Dendritic cell treated with granulocyte-macrophage colony-stimulating factor and Interleukin-4, amounts not matched to agents 40 ng/mL and 50 ng/mL, for 4 days (primary cell): ENCODE measurements around the gene PCDHB6.
"Not testable (repeated sequence)": the region's sequence is repeated elsewhere in the genome, so short reads cannot be mapped to it uniquely, and the experiment has no call there.

Source experiments
- H3K27ac Mint-ChIP-seq: one replicate; pipeline ENCODE4 v1.8.0; 2022; ENCODE audit warnings: mild to moderate bottlenecking, mixed read lengths
- H3K27me3 Mint-ChIP-seq: one replicate; pipeline ENCODE4 v1.8.0; 2022; ENCODE audit warnings: mild to moderate bottlenecking, mixed read lengths
- H3K36me3 Mint-ChIP-seq: one replicate; pipeline ENCODE4 v1.8.0; 2022; ENCODE audit warnings: low read depth, mixed read lengths
- H3K4me1 Mint-ChIP-seq: one replicate; pipeline ENCODE4 v1.8.0; 2022; ENCODE audit warnings: low read depth, mixed read lengths
- H3K4me3 Mint-ChIP-seq: one replicate; pipeline ENCODE4 v1.8.0; 2022; ENCODE audit warnings: mild to moderate bottlenecking, moderate library complexity, mixed read lengths
- H3K9me3 Mint-ChIP-seq: one replicate; pipeline ENCODE4 v1.8.0; 2022; ENCODE audit warnings: mixed read lengths
- intact Hi-C: fragments of 100-400 bp; cut with micrococcal nuclease; formaldehyde crosslinking; loops from one replicate; pipeline ENCODE4 v1.15.0; 2022

Gene PCDHB6

GRCh38 chr5:141180313-141180712 lies 30.5 kb downstream of the PCDHB6 start:
- no peak overlapping the region for H3K27ac Mint-ChIP-seq
- peaks cover 40% of the 10 kb centered on the region for H3K9me3 Mint-ChIP-seq
- intact Hi-C loops, result no loop called here
- H3K4me1 Mint-ChIP-seq, result no peaks in the 10 kb centered on the region
- H3K4me3 Mint-ChIP-seq, result no peak overlapping the region
- no peaks in the 10 kb centered on the region for H3K36me3 Mint-ChIP-seq
- H3K27me3 Mint-ChIP-seq, result peaks cover 24% of the 10 kb centered on the region

- Mint-ChIP-seq H3K4me3 (no peak within 1 kb of the TSS), H3K4me1 (no peaks in the 10 kb centered on the region), H3K9me3 (peaks cover 50% of the 10 kb centered on the region), H3K27ac (no peak within 1 kb of the TSS), H3K36me3 (no peaks in the 10 kb centered on the region), H3K27me3 (peaks cover 29% of the 10 kb centered on the region)
- intact Hi-C loops, result no loop called here
Observed at GRCh38 chr5:141182248-141182647, 32.4 kb downstream of the PCDHB6 start, which contains the start of gene PCDHB16. PCDHB16 (plus strand) TSS chr5:141182387; CDS start chr5:141182560, 173 bp downstream.

- intact Hi-C loops, H3K4me3 Mint-ChIP-seq, H3K4me1 Mint-ChIP-seq, H3K36me3 Mint-ChIP-seq, H3K27ac Mint-ChIP-seq: not testable (repeated sequence)
- H3K27me3 Mint-ChIP-seq, result peaks cover 42% of the 10 kb centered on the region
- peaks cover 67% of the 10 kb centered on the region for H3K9me3 Mint-ChIP-seq
Observed at GRCh38 chr5:141184117-141184855, 34.4 kb downstream of the PCDHB6 start.

GRCh38 chr5:141186897-141187512 lies 37.1 kb downstream of the PCDHB6 start, which contains the start of gene PCDHB9:
PCDHB9 (plus strand) TSS chr5:141187161; CDS start chr5:141187319, 158 bp downstream.
- Mint-ChIP-seq H3K36me3 (no peaks in the 10 kb centered on the region), H3K27ac (no peak within 1 kb of the TSS), H3K4me3 (no peak within 1 kb of the TSS), H3K9me3 (peaks cover 66% of the 10 kb centered on the region), H3K4me1 (no peaks in the 10 kb centered on the region), H3K27me3 (peaks cover 49% of the 10 kb centered on the region)
- intact Hi-C loops, result no loop called here

- H3K27ac Mint-ChIP-seq, H3K36me3 Mint-ChIP-seq, H3K4me3 Mint-ChIP-seq, H3K4me1 Mint-ChIP-seq, intact Hi-C loops: not testable (repeated sequence)
- Mint-ChIP-seq H3K9me3 (peaks cover 63% of the 10 kb centered on the region), H3K27me3 (peaks cover 41% of the 10 kb centered on the region)
Observed at GRCh38 chr5:141188682-141189081, 38.8 kb downstream of the PCDHB6 start.

- H3K4me3 Mint-ChIP-seq, intact Hi-C loops, H3K27ac Mint-ChIP-seq, H3K4me1 Mint-ChIP-seq, H3K36me3 Mint-ChIP-seq: not testable (repeated sequence)
- H3K9me3 Mint-ChIP-seq, result peaks cover 62% of the 10 kb centered on the region
- H3K27me3 Mint-ChIP-seq, result peaks cover 41% of the 10 kb centered on the region
Observed at GRCh38 chr5:141189131-141189530, 39.3 kb downstream of the PCDHB6 start.

GRCh38 chr5:141192110-141192725 lies 42.4 kb downstream of the PCDHB6 start, which contains the start of gene PCDHB10:
PCDHB10 (plus strand) TSS chr5:141192353; CDS start chr5:141192553, 200 bp downstream.
- intact Hi-C loops, result no loop called here
- Mint-ChIP-seq H3K27ac (no peak within 1 kb of the TSS), H3K36me3 (no peaks in the 10 kb centered on the region), H3K27me3 (peaks cover 32% of the 10 kb centered on the region), H3K4me3 (no peak within 1 kb of the TSS), H3K9me3 (peaks cover 52% of the 10 kb centered on the region), H3K4me1 (no peaks in the 10 kb centered on the region)

GRCh38 chr5:141194332-141194731 lies 44.5 kb downstream of the PCDHB6 start:
- peaks cover 19% of the 10 kb centered on the region for H3K27me3 Mint-ChIP-seq
- H3K4me3 Mint-ChIP-seq, H3K36me3 Mint-ChIP-seq, H3K27ac Mint-ChIP-seq, intact Hi-C loops, H3K4me1 Mint-ChIP-seq: not testable (repeated sequence)
- peaks cover 52% of the 10 kb centered on the region for H3K9me3 Mint-ChIP-seq

- Mint-ChIP-seq H3K36me3 (no peaks in the 10 kb centered on the region), H3K4me3 (no peak overlapping the region), H3K27me3 (peaks cover 17% of the 10 kb centered on the region), H3K9me3 (peaks cover 64% of the 10 kb centered on the region), H3K4me1 (no peaks in the 10 kb centered on the region), H3K27ac (no peak overlapping the region)
- intact Hi-C loops, result no loop called here
Observed at GRCh38 chr5:141196363-141196762, 46.5 kb downstream of the PCDHB6 start.

GRCh38 chr5:141199359-141200235 lies 49.7 kb downstream of the PCDHB6 start, which contains the start of gene PCDHB11:
PCDHB11 (plus strand) TSS chr5:141199627; CDS start chr5:141199775, 148 bp downstream.
- H3K4me3 Mint-ChIP-seq, result no peak within 1 kb of the TSS
- intact Hi-C loops, result no loop called here

GRCh38 chr5:141201126-141201525 lies 51.3 kb downstream of the PCDHB6 start:
- intact Hi-C loops, H3K27ac Mint-ChIP-seq, H3K27me3 Mint-ChIP-seq, H3K36me3 Mint-ChIP-seq, H3K4me1 Mint-ChIP-seq, H3K4me3 Mint-ChIP-seq: not testable (repeated sequence)
- H3K9me3 Mint-ChIP-seq, result peaks cover 63% of the 10 kb centered on the region

More at GRCh38 chr5:141199359-141200235, 49.7 kb downstream of the PCDHB6 start, which contains the start of gene PCDHB11:
- H3K36me3 Mint-ChIP-seq, result no peaks in the 10 kb centered on the region
- peaks cover 66% of the 10 kb centered on the region for H3K9me3 Mint-ChIP-seq
- no peak within 1 kb of the TSS for H3K27ac Mint-ChIP-seq
- no peaks in the 10 kb centered on the region for H3K4me1 Mint-ChIP-seq
- peaks cover 11% of the 10 kb centered on the region for H3K27me3 Mint-ChIP-seq

GRCh38 chr5:141201646-141202045 lies 51.8 kb downstream of the PCDHB6 start:
- H3K27ac Mint-ChIP-seq, H3K4me3 Mint-ChIP-seq, H3K4me1 Mint-ChIP-seq, H3K36me3 Mint-ChIP-seq, intact Hi-C loops, H3K27me3 Mint-ChIP-seq: not testable (repeated sequence)
- H3K9me3 Mint-ChIP-seq, result peaks cover 58% of the 10 kb centered on the region
